ENCODE results near the gene XPO5. TPM values are rescaled to one million over a fixed set of nuclear protein-coding genes. Genes with fewer than 3 reads are reported as not detected.

Gene XPO5
- polyA plus RNA-seq, 1 of the 3 experiments (the other 2 are of a cell fraction) = 29.5 TPM

DNA sequence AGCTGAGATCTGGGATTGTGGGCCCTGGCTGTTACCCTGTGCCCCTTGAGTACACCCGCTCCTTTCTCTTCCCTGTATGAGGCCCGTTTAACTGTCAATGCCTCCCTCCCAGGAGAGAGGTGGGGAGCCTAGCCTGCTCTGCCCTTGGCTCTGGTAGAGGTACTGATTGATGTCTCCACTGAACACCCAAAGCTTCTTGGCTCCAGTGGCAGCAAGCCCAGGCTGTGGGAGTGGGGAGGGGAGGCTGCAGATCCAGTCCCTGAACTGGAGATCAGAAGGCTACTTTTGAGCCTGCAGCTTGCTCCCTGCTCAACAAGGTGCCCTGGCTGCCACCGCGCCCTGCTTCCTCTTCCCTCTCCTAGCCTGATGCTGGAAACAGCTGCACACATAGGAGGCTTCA is 73.2 kb downstream of the XPO5 start:
- CTCF ChIA-PET = interaction anchor here (13.6 to 22.4 kb wide), 2 partner anchors 11 to 43 kb away, joined by 213 to 382 read pairs; partner anchors contain the start of gene DLK2
- no peak for DNase-seq
- H3K27ac ChIP-seq (ENCODE audit: low read depth in 2 of 2, low read length in 1 of 2) = no peak overlapping the region
- H2AFZ ChIP-seq (ENCODE audit: low read depth) = no peak overlapping the region
- H3K9me2 ChIP-seq = no peaks in the 10 kb centered on the region
- H4K20me1 ChIP-seq (ENCODE audit: insufficient read depth) = 0 out of 2 replicates have a peak, but pooled peaks cover 4% of the 10 kb centered on the region
- no peaks in the 10 kb centered on the region for H3F3A ChIP-seq (replicated peaks; ENCODE audit: insufficient read depth)
- H3K36me3 ChIP-seq (replicated peaks in 1 of 2; ENCODE audit: control insufficient read depth in 1 of 2, insufficient read depth in 2 of 2, low read length in 1 of 2) = peaks cover 14 to 59% of the 10 kb centered on the region in 2 experiments
- POLR2A ChIA-PET = interaction anchor here (0.8 kb wide), 1 partner anchor 14 kb away, joined by 3 read pairs; the partner anchor contains the start of genes POLR1C and YIPF3
- H3K9me3 ChIP-seq = no peaks in the 10 kb centered on the region
- no peak overlapping the region for H3K9ac ChIP-seq
- no peak overlapping the region for H3K4me2 ChIP-seq
- TF ChIP-seq RCOR1 (IDR thresholded peaks at IDR 0.05; ENCODE audit: low read length) = no peak
- no peak for TF ChIP-seq SIN3A (IDR thresholded peaks at IDR 0.05; ENCODE audit: borderline replicate concordance, low read depth, low read length)
- TF ChIP-seq, protein P1, sequence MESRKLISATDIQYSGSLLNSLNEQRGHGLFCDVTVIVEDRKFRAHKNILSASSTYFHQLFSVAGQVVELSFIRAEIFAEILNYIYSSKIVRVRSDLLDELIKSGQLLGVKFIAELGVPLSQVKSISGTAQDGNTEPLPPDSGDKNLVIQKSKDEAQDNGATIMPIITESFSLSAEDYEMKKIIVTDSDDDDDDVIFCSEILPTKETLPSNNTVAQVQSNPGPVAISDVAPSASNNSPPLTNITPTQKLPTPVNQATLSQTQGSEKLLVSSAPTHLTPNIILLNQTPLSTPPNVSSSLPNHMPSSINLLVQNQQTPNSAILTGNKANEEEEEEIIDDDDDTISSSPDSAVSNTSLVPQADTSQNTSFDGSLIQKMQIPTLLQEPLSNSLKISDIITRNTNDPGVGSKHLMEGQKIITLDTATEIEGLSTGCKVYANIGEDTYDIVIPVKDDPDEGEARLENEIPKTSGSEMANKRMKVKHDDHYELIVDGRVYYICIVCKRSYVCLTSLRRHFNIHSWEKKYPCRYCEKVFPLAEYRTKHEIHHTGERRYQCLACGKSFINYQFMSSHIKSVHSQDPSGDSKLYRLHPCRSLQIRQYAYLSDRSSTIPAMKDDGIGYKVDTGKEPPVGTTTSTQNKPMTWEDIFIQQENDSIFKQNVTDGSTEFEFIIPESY (IDR thresholded peaks at IDR 0.05; ENCODE audit: borderline replicate concordance, low read depth) = no peak
- TF ChIP-seq POLR2AphosphoS5 (IDR thresholded peaks at IDR 0.05; ENCODE audit: low read depth, low read length) = no peak
- no peak for TF ChIP-seq RXRA (IDR thresholded peaks at IDR 0.05; ENCODE audit: borderline replicate concordance, low read depth)
- no peak for TF ChIP-seq FOXM1 (IDR thresholded peaks at IDR 0.05; ENCODE audit: low read depth)
- TF ChIP-seq NFIC (IDR thresholded peaks at IDR 0.05; ENCODE audit: borderline replicate concordance) = no peak
- no peak for TF ChIP-seq EZH2phosphoT487 (IDR thresholded peaks at IDR 0.05; ENCODE audit: borderline replicate concordance, low read depth)
- TF ChIP-seq, protein P2, sequence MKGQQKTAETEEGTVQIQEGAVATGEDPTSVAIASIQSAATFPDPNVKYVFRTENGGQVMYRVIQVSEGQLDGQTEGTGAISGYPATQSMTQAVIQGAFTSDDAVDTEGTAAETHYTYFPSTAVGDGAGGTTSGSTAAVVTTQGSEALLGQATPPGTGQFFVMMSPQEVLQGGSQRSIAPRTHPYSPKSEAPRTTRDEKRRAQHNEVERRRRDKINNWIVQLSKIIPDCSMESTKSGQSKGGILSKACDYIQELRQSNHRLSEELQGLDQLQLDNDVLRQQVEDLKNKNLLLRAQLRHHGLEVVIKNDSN (IDR thresholded peaks at IDR 0.05; ENCODE audit: borderline replicate concordance, low read depth) = no peak
- TF ChIP-seq, protein P3, sequence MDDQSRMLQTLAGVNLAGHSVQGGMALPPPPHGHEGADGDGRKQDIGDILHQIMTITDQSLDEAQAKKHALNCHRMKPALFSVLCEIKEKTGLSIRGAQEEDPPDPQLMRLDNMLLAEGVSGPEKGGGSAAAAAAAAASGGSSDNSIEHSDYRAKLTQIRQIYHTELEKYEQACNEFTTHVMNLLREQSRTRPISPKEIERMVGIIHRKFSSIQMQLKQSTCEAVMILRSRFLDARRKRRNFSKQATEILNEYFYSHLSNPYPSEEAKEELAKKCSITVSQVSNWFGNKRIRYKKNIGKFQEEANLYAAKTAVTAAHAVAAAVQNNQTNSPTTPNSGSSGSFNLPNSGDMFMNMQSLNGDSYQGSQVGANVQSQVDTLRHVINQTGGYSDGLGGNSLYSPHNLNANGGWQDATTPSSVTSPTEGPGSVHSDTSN (IDR thresholded peaks at IDR 0.05) = no peak
- H3K4me3 ChIP-seq (ENCODE audit: low read depth in 2 of 2, low read length in 1 of 2) = no peak overlapping the region
- 83% methylated on average over 4 of the region's 4 CpGs for WGBS (ENCODE audit: low lambda C conversion rate)
- H3K27me3 ChIP-seq (ENCODE audit: insufficient read depth) = no peaks in the 10 kb centered on the region
- peaks cover 0 to 5% of the 10 kb centered on the region in 2 experiments; a peak in 1 of 4 replicates for H3K4me1 ChIP-seq (ENCODE audit: control insufficient read depth in 1 of 2, insufficient read depth in 2 of 2, low read depth in 1 of 2, low read length in 1 of 2)
- no peaks in the 10 kb centered on the region for H3K79me2 ChIP-seq (ENCODE audit: insufficient read depth)

DNA sequence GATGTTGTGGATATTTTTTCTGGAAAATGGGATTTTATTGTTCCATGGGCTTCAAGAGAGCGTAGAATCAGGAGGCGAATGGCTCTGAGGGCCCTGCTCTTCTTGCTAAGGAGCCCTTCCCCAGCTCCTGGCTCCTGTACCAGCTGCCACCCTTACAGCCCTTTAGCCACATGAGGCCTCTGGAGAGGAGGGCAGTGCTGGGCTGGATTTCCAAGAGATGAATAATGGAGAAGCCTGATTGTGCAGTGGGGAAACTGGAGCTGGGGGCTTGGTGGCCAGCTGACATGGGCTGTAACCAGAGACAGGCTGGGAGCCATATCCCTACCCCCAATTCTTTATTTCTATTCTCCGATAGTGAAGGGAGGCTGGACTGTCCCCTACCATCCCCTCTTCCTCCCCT is 74.9 kb downstream of the XPO5 start:
- H2AFZ ChIP-seq (ENCODE audit: low read depth) = no peak overlapping the region
- no peak overlapping the region for H3K4me3 ChIP-seq (ENCODE audit: low read depth in 2 of 2, low read length in 1 of 2)
- no peaks in the 10 kb centered on the region for H3K9me3 ChIP-seq
- ChIA-PET POLR2A (interaction anchor here (1.7 kb wide), 1 partner anchor 9 kb away, joined by 5 read pairs; the partner anchor contains the start of gene LRRC73), CTCF (interaction anchor here (2.2 to 22.4 kb wide), 3 partner anchors 9 to 114 kb away, joined by 8 to 382 read pairs (median 213); partner anchors contain the start of gene DLK2)
- no peaks in the 10 kb centered on the region for H3K79me2 ChIP-seq (ENCODE audit: insufficient read depth)
- no peaks in the 10 kb centered on the region for H4K20me1 ChIP-seq (ENCODE audit: insufficient read depth)
- H3K4me1 ChIP-seq (ENCODE audit: control insufficient read depth in 1 of 2, insufficient read depth in 2 of 2, low read depth in 1 of 2, low read length in 1 of 2) = peaks cover 0 to 13% of the 10 kb centered on the region in 2 experiments; a peak in 1 of 4 replicates
- no peak overlapping the region for H3K9ac ChIP-seq
- no peaks in the 10 kb centered on the region for H3K9me2 ChIP-seq
- no peak for DNase-seq
- no peaks in the 10 kb centered on the region for H3F3A ChIP-seq (replicated peaks; ENCODE audit: insufficient read depth)
- peaks cover 14 to 57% of the 10 kb centered on the region in 2 experiments for H3K36me3 ChIP-seq (replicated peaks in 1 of 2; ENCODE audit: control insufficient read depth in 1 of 2, insufficient read depth in 2 of 2, low read length in 1 of 2)
- H3K4me2 ChIP-seq = no peak overlapping the region
- H3K27me3 ChIP-seq (ENCODE audit: insufficient read depth) = no peaks in the 10 kb centered on the region
- 100% methylated on average over 3 of the region's 3 CpGs for WGBS (ENCODE audit: low lambda C conversion rate)
- no peak overlapping the region for H3K27ac ChIP-seq (ENCODE audit: low read depth in 2 of 2, low read length in 1 of 2)
- TF ChIP-seq POLR2AphosphoS5 (IDR thresholded peaks at IDR 0.05; ENCODE audit: low read depth, low read length) (no peak), SMC3 (IDR thresholded peaks at IDR 0.05; ENCODE audit: low read depth, low read length) (no peak), RCOR1 (IDR thresholded peaks at IDR 0.05; ENCODE audit: low read length) (no peak), TCF12 (IDR thresholded peaks at IDR 0.05) (no peak), EZH2phosphoT487 (IDR thresholded peaks at IDR 0.05; ENCODE audit: borderline replicate concordance, low read depth) (no peak), RAD21 (IDR thresholded peaks at IDR 0.05; ENCODE audit: low read length) (no peak), SIN3A (IDR thresholded peaks at IDR 0.05; ENCODE audit: borderline replicate concordance, low read depth, low read length) (no peak), TAF1 (IDR thresholded peaks at IDR 0.05; ENCODE audit: borderline replicate concordance, low read depth, low read length) (no peak), NFIC (IDR thresholded peaks at IDR 0.05; ENCODE audit: borderline replicate concordance) (no peak)
- TF ChIP-seq, protein P4, sequence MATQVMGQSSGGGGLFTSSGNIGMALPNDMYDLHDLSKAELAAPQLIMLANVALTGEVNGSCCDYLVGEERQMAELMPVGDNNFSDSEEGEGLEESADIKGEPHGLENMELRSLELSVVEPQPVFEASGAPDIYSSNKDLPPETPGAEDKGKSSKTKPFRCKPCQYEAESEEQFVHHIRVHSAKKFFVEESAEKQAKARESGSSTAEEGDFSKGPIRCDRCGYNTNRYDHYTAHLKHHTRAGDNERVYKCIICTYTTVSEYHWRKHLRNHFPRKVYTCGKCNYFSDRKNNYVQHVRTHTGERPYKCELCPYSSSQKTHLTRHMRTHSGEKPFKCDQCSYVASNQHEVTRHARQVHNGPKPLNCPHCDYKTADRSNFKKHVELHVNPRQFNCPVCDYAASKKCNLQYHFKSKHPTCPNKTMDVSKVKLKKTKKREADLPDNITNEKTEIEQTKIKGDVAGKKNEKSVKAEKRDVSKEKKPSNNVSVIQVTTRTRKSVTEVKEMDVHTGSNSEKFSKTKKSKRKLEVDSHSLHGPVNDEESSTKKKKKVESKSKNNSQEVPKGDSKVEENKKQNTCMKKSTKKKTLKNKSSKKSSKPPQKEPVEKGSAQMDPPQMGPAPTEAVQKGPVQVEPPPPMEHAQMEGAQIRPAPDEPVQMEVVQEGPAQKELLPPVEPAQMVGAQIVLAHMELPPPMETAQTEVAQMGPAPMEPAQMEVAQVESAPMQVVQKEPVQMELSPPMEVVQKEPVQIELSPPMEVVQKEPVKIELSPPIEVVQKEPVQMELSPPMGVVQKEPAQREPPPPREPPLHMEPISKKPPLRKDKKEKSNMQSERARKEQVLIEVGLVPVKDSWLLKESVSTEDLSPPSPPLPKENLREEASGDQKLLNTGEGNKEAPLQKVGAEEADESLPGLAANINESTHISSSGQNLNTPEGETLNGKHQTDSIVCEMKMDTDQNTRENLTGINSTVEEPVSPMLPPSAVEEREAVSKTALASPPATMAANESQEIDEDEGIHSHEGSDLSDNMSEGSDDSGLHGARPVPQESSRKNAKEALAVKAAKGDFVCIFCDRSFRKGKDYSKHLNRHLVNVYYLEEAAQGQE (IDR thresholded peaks at IDR 0.05; ENCODE audit: low read depth, low read length) = no peak
- TF ChIP-seq, protein P5, sequence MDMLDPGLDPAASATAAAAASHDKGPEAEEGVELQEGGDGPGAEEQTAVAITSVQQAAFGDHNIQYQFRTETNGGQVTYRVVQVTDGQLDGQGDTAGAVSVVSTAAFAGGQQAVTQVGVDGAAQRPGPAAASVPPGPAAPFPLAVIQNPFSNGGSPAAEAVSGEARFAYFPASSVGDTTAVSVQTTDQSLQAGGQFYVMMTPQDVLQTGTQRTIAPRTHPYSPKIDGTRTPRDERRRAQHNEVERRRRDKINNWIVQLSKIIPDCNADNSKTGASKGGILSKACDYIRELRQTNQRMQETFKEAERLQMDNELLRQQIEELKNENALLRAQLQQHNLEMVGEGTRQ (IDR thresholded peaks at IDR 0.05; ENCODE audit: borderline replicate concordance, low read depth, low read length) = no peak
- TF ChIP-seq, protein P6, sequence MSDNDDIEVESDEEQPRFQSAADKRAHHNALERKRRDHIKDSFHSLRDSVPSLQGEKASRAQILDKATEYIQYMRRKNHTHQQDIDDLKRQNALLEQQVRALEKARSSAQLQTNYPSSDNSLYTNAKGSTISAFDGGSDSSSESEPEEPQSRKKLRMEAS (IDR thresholded peaks at IDR 0.05; ENCODE audit: low read depth) = no peak
